ENCODE measurements around the gene ATP6V0A1.
"Not testable (repeated sequence)": the region's sequence is repeated elsewhere in the genome, so short reads cannot be mapped to it uniquely, and the experiment has no call there.

GRCh38 chr17:42552736-42553135, 94.1 kb downstream of the ATP6V0A1 start, which contains the start of gene HSD17B1:
- TF ChIP-seq CTCF (IDR thresholded peaks at IDR 0.05; ENCODE audit: insufficient read depth, low read length); POLR2AphosphoS5 (IDR thresholded peaks at IDR 0.05; ENCODE audit: low read depth); GABPA (IDR thresholded peaks at IDR 0.05; ENCODE audit: low read depth); SPI1 (IDR thresholded peaks at IDR 0.05; ENCODE audit: borderline replicate concordance, low read depth); REST (IDR thresholded peaks at IDR 0.05; ENCODE audit: insufficient replicate concordance, low read depth): not testable (repeated sequence)
